H1 (cell line): ENCODE data around the gene RBMX. TPM values are rescaled to one million over a fixed set of nuclear protein-coding genes. Genes with fewer than 3 reads are reported as not detected.

ENCODE experiments used
- CHD7 ChIP-seq: fragments of 300-600 bp; sonication (generic); IDR thresholded peaks from 2 replicates; pipeline ENCODE4 v1.7.1; 2012; ENCODE audit warnings: low read length, moderate library complexity, mild to moderate bottlenecking, inconsistent platforms; ENCODE audit not compliant: insufficient replicate concordance
- EP300 ChIP-seq, 2 experiments: IDR thresholded peaks; 1 replicate in 1 of 2; 2 replicates in 1 of 2; pipeline ENCODE4 v1.6.1; 2011 to 2012; ENCODE audit warnings: low read depth in 2 of 2, low read length in 2 of 2, mild to moderate bottlenecking in 2 of 2, borderline replicate concordance in 1 of 2, inconsistent platforms in 1 of 2, moderate library complexity in 1 of 2
- JUN ChIP-seq: IDR thresholded peaks from 2 replicates; pipeline ENCODE4 v1.6.1; 2011; ENCODE audit warnings: low read depth, mild to moderate bottlenecking, improper control_type of control experiment, low read length
- POU5F1 ChIP-seq: IDR thresholded peaks from 2 replicates; pipeline ENCODE4 v1.6.1; 2011; ENCODE audit warnings: low read depth, mild to moderate bottlenecking, low read length, moderate library complexity
- polyA plus RNA-seq, 7 experiments: library from polyadenylated mRNA; depleted of rRNA in 3 of 7; stranded (reverse) in 5 of 7; unstranded in 2 of 7; fragments of >200 nt in 5 of 7; fragments of 200-250 nt in 2 of 7; gene quantifications; 1 replicate in 5 of 7; 2 replicates in 1 of 7; 4 replicates in 1 of 7; pipeline versions ENCODE4 v1.2.1 to v1.2.3, GENCODE V29; 2011 to 2013; ENCODE audit warnings: missing spikeins in 2 of 7, mixed read lengths in 2 of 7
- total RNA-seq: library from RNA; stranded (reverse); fragmentation: NEBNext Ultra II Directional; extraction: Animal tissue kit (Norgen Biotek cat#: 25700); gene quantifications from 2 replicates; pipeline ENCODE4 v1.2.1, GENCODE V29; 2021

Gene RBMX
- total and polyA plus RNA-seq, 2 of the 8 experiments (the other 6 are each of a cell fraction or from before 2014, with no cell fraction given) = 213 to 476 TPM

- no peak for TF ChIP-seq CHD7
- TF ChIP-seq POU5F1 = no peak
- no peak for TF ChIP-seq EP300 (IDR thresholded peaks at IDR 0.05; ENCODE audit: borderline replicate concordance in 1 of 2, low read depth in 2 of 2, low read length in 2 of 2)
- no peak for TF ChIP-seq JUN
- TF ChIP-seq, all 59 proteins: peak for 0
These were observed 13.4 kb downstream of the RBMX start (continued) for GRCh38 chrX:136867096-136867491.
